Activated naive CD4-positive, alpha-beta T cell treated with anti-CD3 and anti-CD28 coated beads, Interleukin-2, amount 10 ng/mL, durations not matched to agents 7 days and 5 days (primary cell): ENCODE measurements around the gene PKP3.
"Not testable (repeated sequence)": the region's sequence is repeated elsewhere in the genome, so short reads cannot be mapped to it uniquely, and the experiment has no call there.

ENCODE experiments used
- CTCF ChIA-PET: fragments of 350-600 bp; sonication (Branson Sonifier 250); formaldehyde crosslinking; loops from one replicate; lab custom pipeline; 2021; ENCODE audit warnings: antibody characterized with exemption; lab: Charles Lee
- DNase-seq: peaks from one replicate; pipeline ENCODE4 v3.0.0-alpha.2; 2020
- H3K27ac Mint-ChIP-seq: one replicate; pipeline ENCODE4 v1.8.0; 2021; ENCODE audit warnings: mild to moderate bottlenecking, moderate library complexity, mixed read lengths
- H3K27me3 Mint-ChIP-seq: one replicate; pipeline ENCODE4 v1.8.0; 2021; ENCODE audit warnings: mild to moderate bottlenecking, mixed read lengths
- H3K36me3 Mint-ChIP-seq: one replicate; pipeline ENCODE4 v1.8.0; 2021; ENCODE audit warnings: mixed read lengths
- H3K4me1 Mint-ChIP-seq: one replicate; pipeline ENCODE4 v1.8.0; 2021; ENCODE audit warnings: mixed read lengths
- H3K4me3 Mint-ChIP-seq: one replicate; pipeline ENCODE4 v1.8.0; 2021; ENCODE audit warnings: mild to moderate bottlenecking, moderate library complexity, mixed read lengths
- H3K9me3 Mint-ChIP-seq: one replicate; pipeline ENCODE4 v1.8.0; 2021; ENCODE audit warnings: mixed read lengths

The PKP3 gene

DNA sequence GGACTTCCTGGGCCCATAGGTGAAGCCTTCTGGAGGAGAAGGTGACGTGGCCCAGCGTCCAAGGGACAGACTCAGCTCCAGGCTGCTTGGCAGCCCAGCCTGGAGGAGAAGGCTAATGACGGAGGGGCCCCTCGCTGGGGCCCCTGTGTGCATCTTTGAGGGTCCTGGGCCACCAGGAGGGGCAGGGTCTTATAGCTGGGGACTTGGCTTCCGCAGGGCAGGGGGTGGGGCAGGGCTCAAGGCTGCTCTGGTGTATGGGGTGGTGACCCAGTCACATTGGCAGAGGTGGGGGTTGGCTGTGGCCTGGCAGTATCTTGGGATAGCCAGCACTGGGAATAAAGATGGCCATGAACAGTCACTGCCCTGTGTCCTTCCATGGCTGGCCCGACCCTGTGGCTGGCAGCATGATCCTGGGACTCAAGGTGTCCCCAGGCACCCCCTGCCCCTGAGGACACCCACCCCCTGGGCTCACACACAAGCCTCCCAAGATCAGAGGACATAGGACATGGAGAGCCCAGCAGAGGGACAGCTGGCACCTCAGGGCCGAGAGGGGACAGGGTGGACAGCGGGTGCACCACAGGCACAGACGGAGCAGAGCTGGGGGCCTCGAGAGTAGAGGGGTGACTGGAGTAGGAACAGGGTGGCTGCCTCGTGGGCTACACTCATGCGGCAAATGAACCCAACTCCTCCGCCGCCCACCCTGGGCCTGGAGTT, 10.7 kb downstream of the PKP3 start:
- Mint-ChIP-seq H3K9me3 (peaks cover 2% of the 10 kb centered on the region), H3K27me3 (no peaks in the 10 kb centered on the region), H3K27ac (no peak overlapping the region), H3K4me1 (peaks cover 10% of the 10 kb centered on the region), H3K4me3 (no peak overlapping the region), H3K36me3 (peaks cover 5% of the 10 kb centered on the region)
- CTCF ChIA-PET: interaction anchor here (1.5 to 2.1 kb wide), 4 partner anchors 8 to 114 kb away, joined by 3 to 8 read pairs (median 4); no protein-coding TSS in a partner anchor
- no peak for DNase-seq

DNA sequence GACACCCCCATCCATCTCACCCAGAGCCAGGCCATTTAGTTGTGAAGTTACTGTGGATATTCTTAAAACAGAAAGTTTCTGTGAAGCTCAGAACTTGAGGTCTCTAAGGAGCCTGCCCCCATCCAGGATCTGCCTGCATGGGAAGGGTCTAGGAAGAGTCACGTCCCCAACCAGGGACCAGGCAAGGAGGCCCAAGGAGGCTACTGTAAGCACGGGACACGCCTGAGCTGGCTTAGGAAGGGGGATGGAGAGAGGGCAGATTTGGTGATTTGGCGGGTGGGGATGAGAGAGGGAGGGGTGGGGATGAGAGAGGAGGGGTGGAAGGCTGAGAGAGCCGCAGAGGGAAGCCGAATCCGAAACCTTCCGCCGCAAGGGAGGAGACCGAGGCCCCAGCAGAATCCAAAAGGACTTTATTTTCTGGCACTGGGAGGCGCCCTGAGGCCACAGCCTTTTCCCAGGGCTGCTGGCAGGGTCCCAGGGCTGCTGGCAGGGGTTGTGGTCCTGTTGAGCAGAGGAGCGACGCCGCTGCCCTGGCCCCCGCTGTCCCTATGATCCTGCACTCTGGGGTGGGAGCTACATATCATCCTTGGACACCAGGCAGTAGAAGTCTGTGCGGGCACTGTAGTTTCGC, 11.4 kb downstream of the PKP3 start:
- Mint-ChIP-seq H3K36me3 (peaks cover 5% of the 10 kb centered on the region), H3K27me3 (no peaks in the 10 kb centered on the region), H3K9me3 (no peaks in the 10 kb centered on the region), H3K4me1 (peaks cover 12% of the 10 kb centered on the region), H3K4me3 (no peak overlapping the region), H3K27ac (peak overlapping the region; percentile 80)
- no peak for DNase-seq
- CTCF ChIA-PET: interaction anchor here (1.5 to 3.0 kb wide), 6 partner anchors 8 to 114 kb away, joined by 3 to 18 read pairs (median 6); partner anchors contain the start of genes PTDSS2 and SIGIRR

DNA sequence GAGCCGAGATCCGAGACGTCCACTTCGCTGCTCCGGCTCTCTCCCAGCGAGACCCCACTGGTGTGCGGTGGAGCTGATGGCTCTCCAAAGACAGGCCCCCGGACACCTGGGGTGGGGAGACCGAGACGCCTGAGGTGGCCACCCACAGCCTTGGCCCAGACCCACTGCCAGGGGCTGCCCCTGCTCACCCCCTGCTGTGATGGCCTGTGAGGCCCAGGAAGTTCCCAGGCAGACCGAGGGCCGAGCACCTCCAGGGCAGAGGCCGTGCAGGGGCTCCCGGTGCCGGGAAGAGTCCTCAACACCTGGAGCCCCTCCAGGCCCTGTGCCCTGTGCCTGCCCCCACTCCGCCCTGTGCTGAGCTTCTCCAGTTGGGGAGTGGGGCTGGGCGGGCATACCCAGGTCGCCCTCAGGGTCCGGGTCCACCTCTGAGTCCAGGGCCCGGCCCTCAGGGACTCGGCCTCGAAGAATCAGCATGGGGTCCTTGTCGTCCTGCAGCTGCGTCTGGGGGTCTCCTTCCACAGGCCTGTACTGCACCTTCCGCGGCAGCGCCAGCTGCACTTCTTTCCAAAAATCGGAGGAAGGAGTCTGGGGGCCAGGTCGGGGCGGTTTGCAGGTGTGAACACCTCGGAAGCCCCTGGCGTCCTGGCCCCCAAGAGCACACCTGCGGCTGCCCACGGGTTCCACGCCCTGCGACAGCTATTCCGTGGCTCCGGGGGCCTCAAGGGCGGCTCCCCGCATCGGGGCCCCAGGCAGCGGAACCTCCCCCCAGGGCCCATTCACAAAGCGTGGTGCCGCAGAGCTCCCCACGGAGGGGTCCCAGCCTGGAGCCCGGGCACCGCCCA, 12.2 kb downstream of the PKP3 start:
- peaks cover 5% of the 10 kb centered on the region for H3K36me3 Mint-ChIP-seq
- no peak for DNase-seq
- H3K4me1 Mint-ChIP-seq: peaks cover 12% of the 10 kb centered on the region
- CTCF ChIA-PET: interaction anchor here (0.9 to 3.0 kb wide), 8 partner anchors 9 to 118 kb away, joined by 3 to 18 read pairs (median 4); partner anchors contain the start of genes PTDSS2 and SIGIRR
- no peak overlapping the region for H3K4me3 Mint-ChIP-seq
- no peaks in the 10 kb centered on the region for H3K9me3 Mint-ChIP-seq
- no peaks in the 10 kb centered on the region for H3K27me3 Mint-ChIP-seq
- peak overlapping the region; percentile 80 for H3K27ac Mint-ChIP-seq

DNA sequence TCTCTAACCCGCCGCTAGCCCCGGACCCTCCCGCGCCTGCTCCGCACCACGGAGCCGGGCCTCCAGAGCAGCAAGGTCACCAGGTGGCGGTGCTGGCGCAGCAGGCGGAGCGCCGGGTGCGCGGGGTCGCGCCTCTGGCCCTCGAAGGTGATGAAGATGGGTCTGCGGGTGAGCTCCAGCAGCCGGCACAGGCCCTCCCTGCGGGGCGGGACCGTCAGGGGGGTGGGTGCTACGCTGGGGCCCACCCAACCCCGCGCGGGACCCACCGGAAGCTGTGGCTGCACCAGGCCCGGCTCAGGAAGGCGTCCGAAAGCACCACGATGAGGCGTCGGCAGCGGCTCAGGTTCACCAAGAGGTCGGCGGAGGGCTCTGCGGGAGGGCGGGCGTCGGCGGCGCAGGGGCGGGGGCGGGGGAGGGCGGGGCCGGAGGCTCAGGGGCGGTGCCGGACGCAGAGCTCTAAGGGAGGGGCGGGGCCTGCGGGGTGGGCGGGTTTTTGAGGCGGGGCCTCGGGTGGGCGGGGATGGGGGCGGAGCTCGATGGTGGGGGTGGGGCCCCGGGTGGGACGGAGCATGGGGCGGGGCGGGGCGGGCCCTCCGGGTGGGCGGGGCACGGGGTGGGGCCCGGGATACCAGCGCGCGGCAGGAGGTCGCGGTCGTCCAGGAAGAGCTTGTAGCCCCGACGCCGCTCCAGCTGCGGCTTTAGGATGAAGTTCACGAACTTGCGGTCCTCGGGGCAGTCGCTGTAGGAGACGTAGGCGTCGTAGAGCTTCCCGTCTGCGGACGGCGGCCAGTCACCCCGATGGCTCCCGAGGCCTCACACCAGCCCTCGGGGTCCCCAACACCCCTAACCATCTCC, 13.0 kb downstream of the PKP3 start:
- CTCF ChIA-PET: interaction anchor here (0.9 to 3.0 kb wide), 8 partner anchors 8 to 117 kb away, joined by 3 to 18 read pairs (median 4); partner anchors contain the start of genes PTDSS2 and SIGIRR
- peaks cover 12% of the 10 kb centered on the region for H3K4me1 Mint-ChIP-seq
- H3K4me3 Mint-ChIP-seq: peak overlapping the region; percentile 15
- peaks cover 5% of the 10 kb centered on the region for H3K36me3 Mint-ChIP-seq
- H3K27me3 Mint-ChIP-seq: no peaks in the 10 kb centered on the region
- no peaks in the 10 kb centered on the region for H3K9me3 Mint-ChIP-seq
- peak; percentile 95 for DNase-seq
- H3K27ac Mint-ChIP-seq: peak overlapping the region; percentile 73

DNA sequence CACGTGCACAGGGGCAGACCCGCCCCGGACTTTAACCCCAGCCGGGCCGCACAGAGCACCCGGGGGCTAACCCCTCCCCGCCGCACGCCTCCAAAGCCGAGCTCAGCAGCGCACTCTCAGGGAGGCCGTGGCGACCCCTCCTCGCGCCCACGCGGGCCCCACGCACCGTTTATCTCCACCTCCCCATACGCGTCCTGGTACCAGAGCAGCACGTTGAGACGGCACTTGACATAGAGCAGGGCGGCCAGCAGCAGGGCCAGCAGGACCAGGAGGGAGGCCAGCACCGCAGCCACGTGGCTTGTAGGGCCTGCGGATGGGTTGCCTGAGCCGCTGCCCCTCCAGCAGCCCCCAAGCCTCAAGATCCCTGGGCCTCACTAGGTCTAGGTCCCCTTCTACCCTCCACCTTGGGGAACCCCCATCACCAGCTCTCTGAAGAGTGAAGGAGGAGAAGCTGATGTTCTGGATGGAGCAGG, 13.7 kb downstream of the PKP3 start:
- Mint-ChIP-seq H3K4me1 (peaks cover 14% of the 10 kb centered on the region), H3K4me3 (no peak overlapping the region), H3K9me3 (no peaks in the 10 kb centered on the region), H3K36me3 (peaks cover 5% of the 10 kb centered on the region), H3K27me3 (no peaks in the 10 kb centered on the region), H3K27ac (peak overlapping the region; percentile 73)
- DNase-seq: no peak
- CTCF ChIA-PET: interaction anchor here (1.0 to 3.0 kb wide), 3 partner anchors 41 to 111 kb away, joined by 3 to 18 read pairs (median 6); partner anchors contain the start of gene PTDSS2

DNA sequence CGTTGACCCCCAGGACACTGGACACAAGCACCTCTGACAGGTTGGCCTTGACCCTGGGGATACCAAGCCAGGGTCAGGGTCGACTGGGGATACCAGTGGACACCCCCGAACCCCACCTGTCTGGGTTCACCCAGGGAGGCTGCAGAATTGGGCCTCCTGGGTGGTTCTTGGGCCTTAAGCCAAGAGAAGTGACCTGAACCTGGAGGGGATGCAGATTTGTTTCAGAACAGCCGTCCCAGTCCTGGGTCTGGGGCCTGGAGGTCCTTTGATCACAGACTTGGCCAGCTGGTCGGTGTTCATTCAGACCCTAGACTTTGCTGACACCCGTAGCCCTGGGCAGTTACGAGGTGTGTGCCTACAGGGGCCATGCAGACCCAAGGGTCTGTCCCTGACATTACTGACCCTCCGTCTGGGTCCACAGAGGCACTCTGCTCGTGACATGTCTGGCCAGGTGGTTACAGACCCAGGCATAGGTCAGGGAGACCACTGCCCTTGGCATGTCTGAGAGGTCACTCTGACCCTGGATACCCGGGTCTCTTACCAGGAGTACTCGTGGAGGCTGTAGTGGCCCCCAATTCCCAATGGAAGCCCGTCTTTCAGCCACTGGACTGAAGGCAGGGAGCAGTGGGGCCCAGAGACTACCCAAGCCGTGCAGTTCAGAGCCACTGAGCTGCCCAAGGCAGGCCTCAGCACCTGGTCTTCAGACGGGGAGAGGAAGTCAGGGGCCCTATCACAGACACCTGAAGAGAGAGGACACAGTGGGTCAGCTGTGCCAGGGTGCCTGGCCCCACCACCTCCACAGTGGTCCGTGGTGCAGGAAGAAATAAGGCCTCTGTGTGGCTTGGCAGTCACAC, 14.4 kb downstream of the PKP3 start:
- H3K27ac Mint-ChIP-seq: no peak overlapping the region
- peaks cover 21% of the 10 kb centered on the region for H3K4me1 Mint-ChIP-seq
- H3K36me3 Mint-ChIP-seq: peaks cover 6% of the 10 kb centered on the region
- H3K4me3 Mint-ChIP-seq: no peak overlapping the region
- no peak for DNase-seq
- no peaks in the 10 kb centered on the region for H3K27me3 Mint-ChIP-seq
- H3K9me3 Mint-ChIP-seq: no peaks in the 10 kb centered on the region
- CTCF ChIA-PET: interaction anchor here (1.0 to 3.0 kb wide), 2 partner anchors 40 to 110 kb away, joined by 3 to 18 read pairs; partner anchors contain the start of gene PTDSS2

DNA sequence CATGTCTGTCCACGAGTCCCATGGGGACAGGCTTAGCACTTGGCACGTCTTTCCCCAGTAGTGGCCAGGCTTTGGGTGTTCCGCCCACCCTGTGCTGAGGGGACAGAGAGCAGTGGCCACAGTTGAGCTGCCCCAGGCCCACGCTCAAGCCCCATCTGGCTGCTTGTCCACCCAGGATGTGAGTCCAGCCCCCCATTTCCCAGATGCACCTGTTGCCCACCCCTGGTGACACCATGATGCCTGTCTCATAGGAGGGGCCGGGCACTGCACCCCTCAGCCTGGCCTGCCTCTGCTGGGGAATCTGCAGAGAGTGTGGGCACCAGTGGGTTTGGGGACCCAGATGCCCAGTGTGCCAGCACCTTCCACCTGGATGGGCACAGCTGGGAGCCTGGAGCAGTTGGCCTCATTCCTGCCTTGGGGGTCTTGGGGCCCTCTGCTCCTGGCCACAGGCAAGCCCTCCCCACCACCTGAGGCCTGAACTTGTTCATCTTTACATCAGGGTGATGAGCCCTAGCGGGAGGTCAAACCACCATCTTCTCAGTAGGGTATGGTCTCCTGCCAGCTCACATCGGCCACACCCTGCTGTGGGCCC, 15.1 kb downstream of the PKP3 start:
- CTCF ChIA-PET: interaction anchor here (0.7 kb wide), 1 partner anchor 159 kb away, joined by 3 read pairs; no protein-coding TSS in a partner anchor
- H3K27ac Mint-ChIP-seq: no peak overlapping the region

DNA sequence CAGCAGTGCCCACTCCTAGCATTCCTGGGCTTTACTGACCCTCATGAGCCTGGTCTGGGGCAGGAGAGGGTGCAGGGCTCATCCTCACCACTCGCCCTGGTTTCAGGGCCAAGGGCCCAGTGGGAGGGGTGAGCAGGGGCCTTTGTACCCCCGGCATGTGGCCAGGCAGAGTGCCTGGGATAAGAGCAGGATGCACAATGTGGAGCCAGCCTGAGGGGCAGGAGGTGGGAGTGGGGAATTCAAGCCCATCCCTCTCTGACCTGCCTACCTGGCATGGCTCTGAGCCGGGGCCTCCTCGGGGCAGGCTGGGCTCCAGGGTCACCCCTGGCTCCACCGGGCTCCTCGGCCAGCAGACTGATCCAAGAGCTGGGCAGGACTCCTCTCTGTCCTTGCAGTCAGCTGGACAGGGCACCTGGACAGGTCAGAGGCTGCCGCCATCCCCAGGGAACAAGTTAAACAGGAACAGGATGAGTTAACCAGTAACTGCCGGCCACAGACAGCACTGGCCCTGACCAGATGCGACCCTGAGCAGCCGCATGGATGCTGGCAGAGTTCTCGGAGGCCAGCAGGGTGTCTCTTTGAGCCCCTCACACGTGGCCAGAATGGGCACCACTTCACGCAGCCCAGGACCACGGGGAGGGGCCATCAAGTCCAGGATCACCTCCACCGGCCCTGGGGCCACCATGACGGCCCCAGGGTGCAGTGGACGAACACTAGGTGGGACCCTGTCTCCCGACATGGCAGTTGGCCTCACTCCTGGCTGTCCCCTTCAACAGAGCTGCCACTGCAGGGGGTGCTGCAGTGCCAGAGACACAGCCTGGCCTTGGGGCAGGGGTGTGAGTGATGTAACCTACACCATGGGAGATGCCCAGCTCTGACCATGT, 15.8 kb downstream of the PKP3 start:
- Mint-ChIP-seq H3K36me3 (peaks cover 12% of the 10 kb centered on the region), H3K27ac (no peak overlapping the region), H3K4me3 (no peak overlapping the region), H3K27me3 (no peaks in the 10 kb centered on the region), H3K4me1 (peaks cover 30% of the 10 kb centered on the region), H3K9me3 (no peaks in the 10 kb centered on the region)
- CTCF ChIA-PET: interaction anchor here (0.7 to 1.2 kb wide), 3 partner anchors 39 to 159 kb away, joined by 3 to 6 read pairs (median 3); no protein-coding TSS in a partner anchor
- no peak for DNase-seq

More for the DNA sequence above, 15.1 kb downstream of the PKP3 start:
- peaks cover 23% of the 10 kb centered on the region for H3K4me1 Mint-ChIP-seq
- H3K27me3 Mint-ChIP-seq: no peaks in the 10 kb centered on the region
- no peak overlapping the region for H3K4me3 Mint-ChIP-seq
- peaks cover 8% of the 10 kb centered on the region for H3K36me3 Mint-ChIP-seq
- no peaks in the 10 kb centered on the region for H3K9me3 Mint-ChIP-seq
- DNase-seq: no peak

DNA sequence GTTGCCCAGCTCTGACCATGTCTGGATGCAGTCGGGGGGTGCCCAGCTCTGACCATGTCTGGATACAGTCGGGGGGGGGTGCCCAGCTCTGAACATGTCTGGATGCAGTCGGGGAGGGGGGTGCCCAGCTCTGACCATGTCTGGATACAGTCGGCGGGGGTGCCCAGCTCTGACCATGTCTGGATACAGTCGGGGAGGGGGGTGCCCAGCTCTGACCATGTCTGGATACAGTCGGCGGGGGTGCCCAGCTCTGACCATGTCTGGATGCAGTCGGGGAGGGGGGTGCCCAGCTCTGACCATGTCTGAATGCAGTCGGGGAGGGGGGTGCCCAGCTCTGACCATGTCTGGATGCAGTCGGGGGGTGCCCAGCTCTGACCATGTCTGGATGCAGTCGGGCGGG, 16.7 kb downstream of the PKP3 start:
- peaks cover 27% of the 10 kb centered on the region for H3K4me1 Mint-ChIP-seq
- DNase-seq, H3K4me3 Mint-ChIP-seq, H3K9me3 Mint-ChIP-seq, H3K36me3 Mint-ChIP-seq, H3K27ac Mint-ChIP-seq, H3K27me3 Mint-ChIP-seq: not testable (repeated sequence)
- CTCF ChIA-PET: interaction anchor here (1.1 to 1.2 kb wide), 2 partner anchors 39 to 104 kb away, joined by 3 to 6 read pairs; no protein-coding TSS in a partner anchor

DNA sequence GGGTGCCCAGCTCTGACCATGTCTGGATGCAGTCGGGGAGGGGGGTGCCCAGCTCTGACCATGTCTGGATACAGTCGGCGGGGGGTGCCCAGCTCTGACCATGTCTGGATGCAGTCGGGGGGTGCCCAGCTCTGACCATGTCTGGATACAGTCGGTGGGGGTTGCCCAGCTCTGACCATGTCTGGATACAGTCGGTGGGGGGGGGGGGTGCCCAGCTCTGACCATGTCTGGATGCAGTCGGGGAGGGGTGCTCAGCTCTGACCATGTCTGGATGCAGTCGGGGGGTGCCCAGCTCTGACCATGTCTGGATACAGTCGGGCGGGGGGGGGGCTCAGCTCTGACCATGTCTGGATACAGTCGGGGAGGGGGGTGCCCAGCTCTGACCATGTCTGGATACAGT, 17.5 kb downstream of the PKP3 start:
- H3K27ac Mint-ChIP-seq, CTCF ChIA-PET: not testable (repeated sequence)

DNA sequence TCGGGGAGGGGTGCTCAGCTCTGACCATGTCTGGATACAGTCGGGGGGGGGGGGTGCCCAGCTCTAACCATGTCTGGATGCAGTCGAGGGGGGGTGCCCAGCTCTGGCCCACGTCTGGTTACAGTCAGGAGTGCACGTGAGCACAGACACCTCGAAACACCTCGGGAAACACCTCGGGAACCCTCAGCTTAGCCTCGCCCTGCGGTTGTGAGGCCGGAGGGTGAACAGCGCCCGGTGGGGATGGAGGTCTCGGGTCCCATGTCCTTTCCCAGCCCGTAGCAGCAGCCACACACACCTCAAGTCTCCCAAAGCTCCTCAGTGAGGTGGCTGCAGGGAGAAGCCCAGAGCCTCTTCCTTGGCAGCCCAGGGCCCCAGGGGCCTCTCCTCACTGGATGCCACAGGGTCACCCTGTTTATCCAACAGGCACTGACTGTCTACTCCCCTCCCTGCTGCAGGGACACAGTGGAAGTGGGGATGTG, 18.7 kb downstream of the PKP3 start:
- H3K4me1 Mint-ChIP-seq: peaks cover 25% of the 10 kb centered on the region
- peak overlapping the region; percentile 69 for H3K27ac Mint-ChIP-seq
- H3K27me3 Mint-ChIP-seq: no peaks in the 10 kb centered on the region
- H3K4me3 Mint-ChIP-seq: peak overlapping the region; percentile 80
- H3K36me3 Mint-ChIP-seq: peaks cover 9% of the 10 kb centered on the region
- H3K9me3 Mint-ChIP-seq: no peaks in the 10 kb centered on the region
- CTCF ChIA-PET: interaction anchor here (5.0 kb wide), 1 partner anchor 37 kb away, joined by 37 read pairs; the partner anchor contains the start of gene PTDSS2
- no peak for DNase-seq

More for the DNA sequence above, 17.5 kb downstream of the PKP3 start:
- not testable (repeated sequence) for H3K9me3 Mint-ChIP-seq, H3K27me3 Mint-ChIP-seq, H3K4me3 Mint-ChIP-seq, H3K36me3 Mint-ChIP-seq, DNase-seq
- H3K4me1 Mint-ChIP-seq: peaks cover 26% of the 10 kb centered on the region
